ENCODE results near the gene HLA-DMA. TPM values are rescaled to one million over a fixed set of nuclear protein-coding genes. Genes with fewer than 3 reads are reported as not detected.

Gene HLA-DMA
- total RNA-seq, 2 experiments from 2014 or later, result 14.4 to 16.5 TPM

GRCh38 chr6:32932132-32932868, 20.6 kb downstream of the HLA-DMA start:
- CTCF ChIA-PET, result interaction anchor here (1.0 to 5.4 kb wide), 3 partner anchors 21 to 316 kb away, joined by 3 to 123 read pairs (median 65); partner anchors contain the start of gene HLA-DMA
- no peaks in the 10 kb centered on the region for H3K9me3 Mint-ChIP-seq
- no peak for TF ChIP-seq CTCF (IDR thresholded peaks at IDR 0.05)
- no peak overlapping the region for H3K27ac ChIP-seq (ENCODE audit: low read depth in 1 of 2, low read length in 2 of 2)
- intact Hi-C loops (cut with DNase I, micrococcal nuclease), result loop anchor here (2.0 kb wide), 2 partner anchors 21 to 45 kb away; partner anchors contain the start of gene HLA-DMA (in 1 of the 2)
- no peak overlapping the region for H3K27ac Mint-ChIP-seq
- peaks cover 7% of the 10 kb centered on the region for H3K36me3 Mint-ChIP-seq (ENCODE audit: low read depth)
- no peaks in the 10 kb centered on the region for H3K9me3 ChIP-seq (ENCODE audit: control insufficient read depth in 1 of 2, insufficient read depth in 1 of 2, low read length in 2 of 2)
- H3K27me3 ChIP-seq (ENCODE audit: control insufficient read depth in 1 of 2, insufficient read depth in 2 of 2, low read length in 2 of 2), result no peaks in the 10 kb centered on the region
- no peak overlapping the region for H3K4me3 Mint-ChIP-seq
- H3K4me3 ChIP-seq (ENCODE audit: low read length), result no peak overlapping the region
- POLR2A ChIA-PET, result interaction anchor here (1.0 to 4.0 kb wide), 4 partner anchors 9 to 40 kb away, joined by 3 to 77 read pairs (median 6); partner anchors contain the start of genes HLA-DMA and HLA-DMB
- ATAC-seq (ENCODE audit: poor library complexity), result no peak
- H3K4me1 Mint-ChIP-seq (ENCODE audit: low read depth), result peaks cover 6% of the 10 kb centered on the region
- no peaks in the 10 kb centered on the region for H3K4me1 ChIP-seq (ENCODE audit: insufficient read depth, low read length)
- no peak for DNase-seq
- H3K27me3 Mint-ChIP-seq, result no peaks in the 10 kb centered on the region
- no peaks in the 10 kb centered on the region for H3K36me3 ChIP-seq (ENCODE audit: insufficient read depth, low read length)

GRCh38 chr6:32931211-32931610, 21.7 kb downstream of the HLA-DMA start:
- no peak for DNase-seq
- ATAC-seq (ENCODE audit: poor library complexity), result no peak
- Histone ChIP-seq H3K27ac (ENCODE audit: low read depth in 1 of 2, low read length in 2 of 2) (no peak overlapping the region), H3K36me3 (ENCODE audit: insufficient read depth, low read length) (no peaks in the 10 kb centered on the region), H3K4me3 (ENCODE audit: low read length) (no peak overlapping the region), H3K9me3 (ENCODE audit: control insufficient read depth in 1 of 2, insufficient read depth in 1 of 2, low read length in 2 of 2) (no peaks in the 10 kb centered on the region), H3K27me3 (ENCODE audit: control insufficient read depth in 1 of 2, insufficient read depth in 2 of 2, low read length in 2 of 2) (no peaks in the 10 kb centered on the region), H3K4me1 (ENCODE audit: insufficient read depth, low read length) (no peaks in the 10 kb centered on the region)
- intact Hi-C loops (cut with DNase I, micrococcal nuclease), result no loop called here
- no peak for TF ChIP-seq CTCF (IDR thresholded peaks at IDR 0.05)
- Mint-ChIP-seq H3K36me3 (ENCODE audit: low read depth) (no peaks in the 10 kb centered on the region), H3K27ac (no peak overlapping the region), H3K4me3 (no peak overlapping the region), H3K9me3 (no peaks in the 10 kb centered on the region), H3K27me3 (no peaks in the 10 kb centered on the region), H3K4me1 (ENCODE audit: low read depth) (peaks cover 6% of the 10 kb centered on the region)
- ChIA-PET POLR2A (interaction anchor here (2.1 to 4.0 kb wide), 3 partner anchors 10 to 41 kb away, joined by 4 to 77 read pairs (median 7); partner anchors contain the start of genes HLA-DMA and HLA-DMB), CTCF (interaction anchor here (5.4 kb wide), 1 partner anchor 56 kb away, joined by 123 read pairs; no protein-coding TSS in a partner anchor)

GRCh38 chr6:32922083-32922482, 30.8 kb downstream of the HLA-DMA start:
- intact Hi-C loops (cut with DNase I, micrococcal nuclease), result no loop called here
- no peak for DNase-seq
- Histone ChIP-seq H3K27me3 (ENCODE audit: control insufficient read depth in 1 of 2, insufficient read depth in 2 of 2, low read length in 2 of 2) (peaks cover 0 to 6% of the 10 kb centered on the region in 2 experiments), H3K4me1 (ENCODE audit: insufficient read depth, low read length) (no peaks in the 10 kb centered on the region), H3K9me3 (ENCODE audit: control insufficient read depth in 1 of 2, insufficient read depth in 1 of 2, low read length in 2 of 2) (no peaks in the 10 kb centered on the region), H3K4me3 (ENCODE audit: low read length) (no peak overlapping the region), H3K27ac (ENCODE audit: low read depth in 1 of 2, low read length in 2 of 2) (no peak overlapping the region), H3K36me3 (ENCODE audit: insufficient read depth, low read length) (no peaks in the 10 kb centered on the region)
- ChIA-PET POLR2A (no interaction called here), CTCF (no interaction called here)
- ATAC-seq (ENCODE audit: poor library complexity), result no peak
- Mint-ChIP-seq H3K27me3 (peaks cover 15% of the 10 kb centered on the region), H3K27ac (no peak overlapping the region), H3K36me3 (ENCODE audit: low read depth) (no peaks in the 10 kb centered on the region), H3K4me3 (no peak overlapping the region), H3K9me3 (no peaks in the 10 kb centered on the region), H3K4me1 (ENCODE audit: low read depth) (no peaks in the 10 kb centered on the region)
- no peak for TF ChIP-seq CTCF (IDR thresholded peaks at IDR 0.05)

Data from CD4-positive, alpha-beta T cell (primary cell).